Hair follicle dermal papilla cell (primary cell): ENCODE measurements around the gene CCR3. TPM values are rescaled to one million over a fixed set of nuclear protein-coding genes. Genes with fewer than 3 reads are reported as not detected.

ENCODE experiments used
- total RNA-seq: library from RNA; depleted of rRNA; stranded (reverse); fragments of >200 nt; gene quantifications from 2 replicates; pipeline ENCODE4 v1.2.3, GENCODE V29; 2012

The CCR3 gene
- total RNA-seq: not detected in 2 replicates

DNA sequence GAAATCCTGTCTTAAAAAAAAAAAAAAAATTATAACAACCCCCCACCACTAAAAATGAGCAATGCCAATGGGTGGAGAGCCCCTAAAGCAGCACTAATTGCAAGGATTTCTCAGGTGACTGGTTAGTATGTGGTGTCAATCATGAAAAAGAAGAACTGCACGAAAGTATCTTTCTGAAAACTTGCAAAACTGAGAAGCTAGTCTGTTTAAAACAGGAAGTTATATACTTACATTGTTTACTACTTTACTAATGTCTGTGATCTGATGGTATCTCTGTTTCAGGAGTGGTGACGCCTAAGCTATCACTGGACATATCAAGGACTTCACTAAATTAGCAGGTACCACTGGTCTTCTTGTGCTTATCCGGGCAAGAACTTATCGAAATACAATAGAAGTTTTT lies at the start of gene CCR3:
TSS of gene CCR3 (plus strand) at position 341 of the 400 bp plus-strand sequence. CDS start 22,699 bp downstream, outside the sequence.

DNA sequence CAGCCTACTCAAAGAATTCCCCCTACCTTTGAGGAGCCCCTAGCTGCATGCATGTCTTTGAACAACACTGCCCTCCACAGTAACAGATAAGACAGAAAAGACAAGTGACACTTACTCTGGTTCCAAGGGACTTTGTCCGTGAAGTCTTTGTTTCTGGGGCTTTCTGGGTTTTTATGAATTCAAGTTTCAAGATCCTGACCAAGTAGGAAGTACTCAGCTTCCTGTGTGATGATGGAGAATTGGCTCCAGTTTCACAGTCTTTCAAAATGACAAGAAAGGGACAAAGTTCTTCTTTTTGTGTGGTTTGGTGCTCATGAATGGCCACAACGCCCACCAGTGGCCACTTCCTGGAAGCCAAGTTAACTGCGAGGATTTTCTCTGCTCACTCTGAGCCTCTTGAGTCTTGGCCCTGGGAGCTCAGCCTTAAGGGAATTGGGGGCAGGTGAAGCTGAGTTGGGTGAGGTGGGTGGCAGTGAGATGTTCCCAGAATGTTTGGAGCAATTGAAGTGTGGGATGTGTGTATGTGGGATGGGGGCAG lies 34.0 kb upstream of the CCR3 start, which contains the start of gene CCR1:
TSS of gene CCR1 (minus strand) at position 147 of the 538 bp plus-strand sequence. CDS start 4,000 bp downstream, outside the sequence.

Other genes starting within 250 kb of the CCR3 start
- 26.8 and 31.0 TPM in 2 replicates for gene FYCO1, start 246.6 kb upstream of the CCR3 start, total RNA-seq
- gene XCR1, start 215.0 kb upstream of the CCR3 start, total RNA-seq: not detected in 2 replicates
- 0.49 and 0.81 TPM in 2 replicates for gene CCR1, start 34.1 kb upstream of the CCR3 start, total RNA-seq
- gene CCR2, start 111.7 kb downstream of the CCR3 start, total RNA-seq: not detected in 2 replicates
- gene CCR5, start 128.5 kb downstream of the CCR3 start, total RNA-seq: not detected in 2 replicates
- 0.12 and 0.32 TPM in 2 replicates for gene CCRL2, start 164.8 kb downstream of the CCR3 start, total RNA-seq
- gene LTF, start 222.4 kb downstream of the CCR3 start, total RNA-seq: under 0.01 TPM in 1 of 2 replicates, not detected in the other